GM08714 (cell line): ENCODE measurements around the gene MXI1.
A peak's percentile ranks its signal among the peaks of the same experiment; 100 is the strongest.

Experiments
- H3K4me3 ChIP-seq: fragments of 200-500 bp; sonication (Bioruptor generic); 2 replicates; pipeline ENCODE4 v1.5.1; 2014; ENCODE audit warnings: mild to moderate bottlenecking, low read length, inconsistent platforms
- ZNF274 ChIP-seq: IDR thresholded peaks from 2 replicates; pipeline ENCODE4 v1.6.1; 2012; ENCODE audit warnings: mild to moderate bottlenecking, low read depth, low read length

MXI1 gene

DNA sequence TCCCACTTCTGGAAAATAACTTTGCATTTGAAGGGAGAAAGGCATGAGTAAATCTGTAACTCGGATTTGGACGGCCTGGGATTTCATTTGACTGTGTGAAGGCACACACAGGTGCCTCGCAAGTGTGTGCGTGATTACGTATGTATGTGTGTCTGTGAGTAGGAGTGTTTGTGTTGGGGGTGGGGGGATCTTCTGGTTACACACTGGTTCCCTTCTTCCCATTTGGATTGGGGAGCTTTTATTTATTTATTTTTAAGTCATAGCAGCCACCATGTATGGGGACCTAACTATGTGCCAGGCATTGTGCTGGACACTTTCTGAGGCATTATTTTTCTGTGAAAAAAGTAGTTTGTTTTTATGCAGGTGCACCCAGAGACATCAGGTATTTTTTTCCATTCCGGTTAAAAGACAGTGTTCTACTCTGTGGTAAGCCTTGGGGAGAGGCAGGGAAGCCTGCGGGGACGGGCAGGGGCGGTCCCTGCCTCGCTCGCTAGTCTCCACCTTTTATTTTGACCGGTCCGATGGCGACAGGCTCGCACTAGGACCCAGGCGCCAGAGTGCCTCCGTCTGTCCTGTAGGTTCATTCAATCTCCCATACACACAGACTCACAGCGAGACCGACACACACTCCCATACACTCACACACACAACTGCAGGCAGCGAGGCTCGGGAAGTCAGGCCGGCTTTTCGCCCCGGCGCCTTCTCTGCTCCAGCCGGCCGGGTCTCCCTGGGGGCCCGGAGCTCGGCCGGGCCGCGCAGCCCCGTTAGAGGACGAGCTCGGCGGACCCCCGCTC lies at the start of gene MXI1:
TSS of gene MXI1 (plus strand) at position 595 of the 794 bp plus-strand sequence. CDS start 204 bp downstream, outside the sequence.
- H3K4me3 ChIP-seq, result peak within 1 kb of the TSS; percentile 67
- TF ChIP-seq ZNF274, result no peak

GRCh38 chr10:110158051-110159005 lies 49.1 kb upstream of the MXI1 start:
- no peak for TF ChIP-seq ZNF274
- H3K4me3 ChIP-seq, result no peak overlapping the region

DNA sequence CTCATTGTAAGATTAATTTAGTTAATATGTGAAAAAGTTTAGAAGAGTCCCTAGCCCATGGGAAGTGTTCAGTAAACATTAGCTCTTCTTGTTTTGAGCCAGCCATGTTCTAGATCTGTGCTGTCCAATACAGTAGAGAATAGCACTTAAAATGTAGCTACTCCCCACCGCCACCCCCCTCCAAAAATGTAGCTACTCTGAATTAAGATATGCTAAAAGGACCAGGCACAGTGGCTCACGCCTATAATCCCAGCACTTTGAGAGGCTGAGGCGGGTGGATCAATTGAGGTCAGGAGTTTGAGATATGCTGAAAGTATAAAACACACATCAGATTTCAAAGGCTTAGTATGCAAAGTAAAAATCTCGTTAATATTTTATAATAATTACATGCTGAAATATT lies 47.3 kb upstream of the MXI1 start:
- no peak overlapping the region for H3K4me3 ChIP-seq
- no peak for TF ChIP-seq ZNF274

- TF ChIP-seq ZNF274, result no peak
Observed at GRCh38 chr10:110160522-110160921, 46.9 kb upstream of the MXI1 start.

GRCh38 chr10:110162741-110163145 lies 44.7 kb upstream of the MXI1 start:
- no peak overlapping the region for H3K4me3 ChIP-seq
- TF ChIP-seq ZNF274, result no peak

More at GRCh38 chr10:110160522-110160921, 46.9 kb upstream of the MXI1 start:
- H3K4me3 ChIP-seq, result no peak overlapping the region

GRCh38 chr10:110163192-110163773 lies 44.1 kb upstream of the MXI1 start:
- TF ChIP-seq ZNF274, result no peak

GRCh38 chr10:110163841-110164240 lies 43.6 kb upstream of the MXI1 start:
- no peak overlapping the region for H3K4me3 ChIP-seq
- TF ChIP-seq ZNF274, result no peak

More at GRCh38 chr10:110163192-110163773, 44.1 kb upstream of the MXI1 start:
- no peak overlapping the region for H3K4me3 ChIP-seq

- TF ChIP-seq ZNF274, result no peak
- H3K4me3 ChIP-seq, result no peak overlapping the region
Observed at GRCh38 chr10:110165239-110165638, 42.2 kb upstream of the MXI1 start.

GRCh38 chr10:110167149-110167548 lies 40.3 kb upstream of the MXI1 start:
- no peak for TF ChIP-seq ZNF274
- no peak overlapping the region for H3K4me3 ChIP-seq

- H3K4me3 ChIP-seq, result no peak overlapping the region
- no peak for TF ChIP-seq ZNF274
Observed at GRCh38 chr10:110168601-110169481, 38.6 kb upstream of the MXI1 start.

GRCh38 chr10:110169586-110169985 lies 37.8 kb upstream of the MXI1 start:
- no peak for TF ChIP-seq ZNF274
- H3K4me3 ChIP-seq, result no peak overlapping the region

DNA sequence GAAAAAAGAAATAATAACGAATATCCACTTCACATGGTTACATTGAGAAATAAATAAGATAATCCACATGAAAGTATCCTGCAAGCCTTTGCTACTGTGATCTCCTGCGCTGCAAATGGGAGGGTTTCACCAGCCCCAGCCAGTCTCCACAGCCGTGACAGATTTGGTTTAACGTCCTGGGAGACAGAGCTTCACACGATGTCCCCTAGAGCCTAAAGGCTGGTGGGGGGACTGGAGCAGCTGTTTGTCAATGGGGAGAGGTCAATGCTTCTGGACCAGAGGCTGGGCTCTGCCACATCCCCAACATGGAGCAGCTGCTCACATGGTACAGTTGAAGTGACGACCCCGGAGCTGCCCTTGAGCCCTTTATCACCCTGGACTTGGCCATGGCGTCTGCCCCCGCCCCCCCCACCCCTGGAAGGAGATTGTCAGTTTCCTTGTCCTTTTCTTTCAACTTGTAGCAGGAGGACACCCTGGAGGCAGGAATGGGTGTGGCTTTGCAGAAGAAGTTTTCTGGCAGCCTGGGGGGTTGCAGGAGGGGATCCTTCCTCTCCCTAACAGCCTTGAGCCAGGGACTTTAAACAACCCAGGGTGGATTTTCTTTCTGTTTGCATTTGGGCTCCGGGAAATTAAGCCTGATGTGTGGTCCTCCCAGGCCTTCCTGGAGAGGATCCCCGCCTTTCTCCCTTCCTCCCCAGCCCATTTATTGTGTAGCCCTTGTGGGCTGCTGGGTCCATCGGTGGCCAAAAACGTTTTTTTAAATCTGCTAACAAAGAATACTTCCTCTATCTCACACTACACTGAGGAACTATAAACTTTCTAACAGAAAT lies 37.0 kb upstream of the MXI1 start:
- TF ChIP-seq ZNF274, result no peak
- H3K4me3 ChIP-seq, result no peak overlapping the region
